ENCODE results near the gene SPDYE2. TPM values are rescaled to one million over a fixed set of nuclear protein-coding genes. Genes with fewer than 3 reads are reported as not detected.
"Not testable (repeated sequence)": the region's sequence is repeated elsewhere in the genome, so short reads cannot be mapped to it uniquely, and the experiment has no call there.

The SPDYE2 gene
- polyA plus RNA-seq, 1 donor = 3.2 TPM

- WGBS (ENCODE audit: insufficient coverage, low lambda C conversion rate) = no CpG with 5 or more reads among the region's 7 CpGs
- DNase-seq; H3K27me3 ChIP-seq (ENCODE audit: control insufficient read depth, insufficient read depth, low read length); H3K27ac ChIP-seq (ENCODE audit: low read length); H3K4me1 ChIP-seq (ENCODE audit: control insufficient read depth, insufficient read depth, low read length); H3K4me3 ChIP-seq (ENCODE audit: low read length); H3K9me3 ChIP-seq (ENCODE audit: control insufficient read depth, low read depth, low read length); H3K36me3 ChIP-seq (ENCODE audit: control insufficient read depth, insufficient read depth, low read length): not testable (repeated sequence)
Measured at GRCh38 chr7:102577315-102578240, 26.6 kb downstream of the SPDYE2 start.

GRCh38 chr7:102578486-102578885 lies 27.5 kb downstream of the SPDYE2 start:
- H3K9me3 ChIP-seq (ENCODE audit: control insufficient read depth, low read depth, low read length); H3K4me3 ChIP-seq (ENCODE audit: low read length); H3K36me3 ChIP-seq (ENCODE audit: control insufficient read depth, insufficient read depth, low read length); DNase-seq; H3K27me3 ChIP-seq (ENCODE audit: control insufficient read depth, insufficient read depth, low read length); H3K27ac ChIP-seq (ENCODE audit: low read length); H3K4me1 ChIP-seq (ENCODE audit: control insufficient read depth, insufficient read depth, low read length): not testable (repeated sequence)
- WGBS (ENCODE audit: insufficient coverage, low lambda C conversion rate) = no CpG with 5 or more reads among the region's 5 CpGs

- WGBS (ENCODE audit: insufficient coverage, low lambda C conversion rate) = no CpG with 5 or more reads among the region's 5 CpGs
- H3K9me3 ChIP-seq (ENCODE audit: control insufficient read depth, low read depth, low read length); H3K36me3 ChIP-seq (ENCODE audit: control insufficient read depth, insufficient read depth, low read length); H3K4me1 ChIP-seq (ENCODE audit: control insufficient read depth, insufficient read depth, low read length); H3K27me3 ChIP-seq (ENCODE audit: control insufficient read depth, insufficient read depth, low read length); H3K27ac ChIP-seq (ENCODE audit: low read length); H3K4me3 ChIP-seq (ENCODE audit: low read length); DNase-seq: not testable (repeated sequence)
Measured at GRCh38 chr7:102581722-102582121, 30.7 kb downstream of the SPDYE2 start.

GRCh38 chr7:102583495-102583894 lies 32.5 kb downstream of the SPDYE2 start:
- H3K27ac ChIP-seq (ENCODE audit: low read length); DNase-seq; H3K27me3 ChIP-seq (ENCODE audit: control insufficient read depth, insufficient read depth, low read length); H3K4me3 ChIP-seq (ENCODE audit: low read length); H3K9me3 ChIP-seq (ENCODE audit: control insufficient read depth, low read depth, low read length); H3K36me3 ChIP-seq (ENCODE audit: control insufficient read depth, insufficient read depth, low read length); H3K4me1 ChIP-seq (ENCODE audit: control insufficient read depth, insufficient read depth, low read length): not testable (repeated sequence)
- no CpG with 5 or more reads among the region's 5 CpGs for WGBS (ENCODE audit: insufficient coverage, low lambda C conversion rate)

GRCh38 chr7:102589857-102590256 lies 38.8 kb downstream of the SPDYE2 start:
- not testable (repeated sequence) for H3K36me3 ChIP-seq (ENCODE audit: control insufficient read depth, insufficient read depth, low read length)
- no CpG with 5 or more reads among the region's 9 CpGs for WGBS (ENCODE audit: insufficient coverage, low lambda C conversion rate)

GRCh38 chr7:102592477-102593019 lies 41.5 kb downstream of the SPDYE2 start:
- H3K4me3 ChIP-seq (ENCODE audit: low read length); H3K4me1 ChIP-seq (ENCODE audit: control insufficient read depth, insufficient read depth, low read length); DNase-seq; H3K36me3 ChIP-seq (ENCODE audit: control insufficient read depth, insufficient read depth, low read length); H3K27ac ChIP-seq (ENCODE audit: low read length); H3K9me3 ChIP-seq (ENCODE audit: control insufficient read depth, low read depth, low read length); H3K27me3 ChIP-seq (ENCODE audit: control insufficient read depth, insufficient read depth, low read length): not testable (repeated sequence)
- no CpG with 5 or more reads among the region's 26 CpGs for WGBS (ENCODE audit: insufficient coverage, low lambda C conversion rate)

More at GRCh38 chr7:102589857-102590256, 38.8 kb downstream of the SPDYE2 start:
- H3K27ac ChIP-seq (ENCODE audit: low read length); H3K4me1 ChIP-seq (ENCODE audit: control insufficient read depth, insufficient read depth, low read length); H3K27me3 ChIP-seq (ENCODE audit: control insufficient read depth, insufficient read depth, low read length); DNase-seq; H3K4me3 ChIP-seq (ENCODE audit: low read length); H3K9me3 ChIP-seq (ENCODE audit: control insufficient read depth, low read depth, low read length): not testable (repeated sequence)

- DNase-seq = not testable (repeated sequence)
- WGBS (ENCODE audit: insufficient coverage, low lambda C conversion rate) = no CpG with 5 or more reads among the region's 68 CpGs
Measured at GRCh38 chr7:102593637-102594334, 42.8 kb downstream of the SPDYE2 start.

GRCh38 chr7:102596036-102596435 lies 45.0 kb downstream of the SPDYE2 start:
- H3K4me3 ChIP-seq (ENCODE audit: low read length); DNase-seq; H3K36me3 ChIP-seq (ENCODE audit: control insufficient read depth, insufficient read depth, low read length); H3K4me1 ChIP-seq (ENCODE audit: control insufficient read depth, insufficient read depth, low read length); H3K27ac ChIP-seq (ENCODE audit: low read length); H3K9me3 ChIP-seq (ENCODE audit: control insufficient read depth, low read depth, low read length); H3K27me3 ChIP-seq (ENCODE audit: control insufficient read depth, insufficient read depth, low read length): not testable (repeated sequence)
- no CpG with 5 or more reads among the region's 10 CpGs for WGBS (ENCODE audit: insufficient coverage, low lambda C conversion rate)

More at GRCh38 chr7:102593637-102594334, 42.8 kb downstream of the SPDYE2 start:
- not testable (repeated sequence) for H3K27ac ChIP-seq (ENCODE audit: low read length); H3K36me3 ChIP-seq (ENCODE audit: control insufficient read depth, insufficient read depth, low read length); H3K9me3 ChIP-seq (ENCODE audit: control insufficient read depth, low read depth, low read length); H3K27me3 ChIP-seq (ENCODE audit: control insufficient read depth, insufficient read depth, low read length); H3K4me3 ChIP-seq (ENCODE audit: low read length); H3K4me1 ChIP-seq (ENCODE audit: control insufficient read depth, insufficient read depth, low read length)

GRCh38 chr7:102599699-102600098 lies 48.7 kb downstream of the SPDYE2 start:
- WGBS (ENCODE audit: insufficient coverage, low lambda C conversion rate) = no CpG with 5 or more reads among the region's 9 CpGs

GRCh38 chr7:102602317-102602716 lies 51.3 kb downstream of the SPDYE2 start:
- not testable (repeated sequence) for H3K36me3 ChIP-seq (ENCODE audit: control insufficient read depth, insufficient read depth, low read length); H3K27ac ChIP-seq (ENCODE audit: low read length); H3K9me3 ChIP-seq (ENCODE audit: control insufficient read depth, low read depth, low read length); H3K27me3 ChIP-seq (ENCODE audit: control insufficient read depth, insufficient read depth, low read length); DNase-seq; H3K4me3 ChIP-seq (ENCODE audit: low read length); H3K4me1 ChIP-seq (ENCODE audit: control insufficient read depth, insufficient read depth, low read length)
- WGBS (ENCODE audit: insufficient coverage, low lambda C conversion rate) = no CpG with 5 or more reads among the region's 12 CpGs

More at GRCh38 chr7:102599699-102600098, 48.7 kb downstream of the SPDYE2 start:
- not testable (repeated sequence) for H3K27me3 ChIP-seq (ENCODE audit: control insufficient read depth, insufficient read depth, low read length); H3K27ac ChIP-seq (ENCODE audit: low read length); H3K9me3 ChIP-seq (ENCODE audit: control insufficient read depth, low read depth, low read length); H3K4me1 ChIP-seq (ENCODE audit: control insufficient read depth, insufficient read depth, low read length); H3K36me3 ChIP-seq (ENCODE audit: control insufficient read depth, insufficient read depth, low read length); DNase-seq; H3K4me3 ChIP-seq (ENCODE audit: low read length)

All from large intestine (tissue), 3 donors.